Pancreas (tissue), 10 donors: Measurements from ENCODE around the gene BMX. TPM values are rescaled to one million over a fixed set of nuclear protein-coding genes. Genes with fewer than 3 reads are reported as not detected.
A peak's percentile ranks its signal among the peaks of the same experiment; 100 is the strongest.

Source experiments
- ATAC-seq, 4 donors: fragments of 200-7000 bp; cut with Tn5 transposase; one replicate each; pipeline versions ENCODE4 v1.8.0 to v1.9.1; 2020; ENCODE audit warnings: mild to moderate bottlenecking in 4 of 4, moderate library complexity in 4 of 4
- DNase-seq, 6 donors: peaks; one replicate each; pipeline ENCODE4 v3.0.0-alpha.2; 2020
- FAIRE-seq: peaks from 2 replicates; lab custom pipeline; 2012; peaks lifted over from hg19 to GRCh38; lab: Jason Lieb, UNC
- H3K27ac ChIP-seq, 4 donors: fragments of 200-600 bp; sonication (generic); 1 replicate in 3 of 4; 2 replicates in 1 of 4; pipeline versions ENCODE4 v1.5.0 to v1.8.0; 2020
- H3K27me3 ChIP-seq, 4 donors: fragments of 200-600 bp; one replicate each; pipeline ENCODE4 v1.8.0; 2021
- H3K36me3 ChIP-seq, 3 donors: fragments of 200-600 bp; sonication (generic) in 1 of 3; one replicate each; pipeline versions ENCODE4 v1.5.0 to v1.8.0; 2020 to 2021
- H3K4me1 ChIP-seq, 3 donors: fragments of 200-600 bp; one replicate each; pipeline ENCODE4 v1.8.0; 2021
- H3K4me3 ChIP-seq, 4 donors: fragments of 200-600 bp; sonication (generic) in 2 of 4; one replicate each; pipeline versions ENCODE4 v1.5.0 to v1.8.0; 2020 to 2021
- H3K9me3 ChIP-seq, 4 donors: fragments of 200-600 bp; one replicate each; pipeline ENCODE4 v1.8.0; 2021
- WGBS, 2 donors: extraction: QIAGEN DNeasy Blood & Tissue Kit; methylation state at CpG; one replicate each; pipeline ENCODE4 v1.1.7; 2013; 5-methylcytosine and 5-hydroxymethylcytosine counted together
- intact Hi-C, 3 donors: fragments of 100-400 bp; cut with DNase I; formaldehyde crosslinking; loops; one replicate each; pipeline versions ENCODE4 v1.11.1 to v1.14.2; 2022
- polyA plus RNA-seq, 2 donors: library from polyadenylated mRNA; stranded (reverse); fragments of 200-250 nt; gene quantifications; one replicate each; pipeline ENCODE4 v1.2.3, GENCODE V29; 2013
- total RNA-seq, 6 donors: library from RNA; stranded (reverse); fragmentation: NEBNext Ultra II Directional in 4 of 6; extraction: Animal tissue kit (Norgen Biotek cat#: 25700) in 4 of 6; gene quantifications; one replicate each; pipeline versions ENCODE4 v1.2.1 to v1.2.4, GENCODE V29; 2021 to 2023
- TF ChIP-seq, protein P1 (sequence below), 4 donors: fragments of 200-600 bp; sonication (generic) in 3 of 4; IDR thresholded peaks; one replicate each; pipeline versions ENCODE4 v1.5.0 to v1.8.0; 2021; ENCODE audit warnings: antibody characterized with exemption in 4 of 4
- donor health status: healthy with polysubstance abuse.
- donor health status: DM: no; HTN: no; CAD: no; lungs with moderate emphysema.
- donor health status: DM: no; HTN: no; CAD: no.
- donor health status: control.
- donor health status: control.
- donor health status: Bipolar disorder and iron deficiency.
- donor health status: DM: yes; HTN: yes; CAD: no.
- donor health status: DM: no; HTN: no; CAD: no.
- donor health status: DM: no; HTN: no; CAD: no.
- donor health status: DM: yes; HTN: yes; CAD: no.

Gene BMX
- total and polyA plus RNA-seq, 8 donors: 0.27 to 3.2 (median 0.48) TPM

DNA sequence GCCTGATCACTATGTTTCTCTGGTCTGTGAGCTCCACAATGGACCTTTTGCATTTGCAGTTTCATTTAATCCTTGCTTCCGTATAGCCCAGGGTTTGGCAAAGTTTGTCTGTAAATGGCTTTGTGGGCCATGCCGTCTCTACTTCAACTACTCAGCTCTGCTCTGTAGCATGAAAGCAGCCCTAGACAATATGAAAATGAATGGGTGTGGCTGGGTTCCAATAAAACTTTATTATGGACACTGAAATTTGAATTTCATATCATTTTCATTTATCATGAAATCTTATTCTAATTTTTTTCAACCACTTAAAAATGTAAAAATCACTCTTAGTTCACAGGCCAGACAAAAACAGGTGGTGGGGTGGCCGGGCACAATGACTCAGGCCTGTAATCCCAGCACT is 58.6 kb downstream of the BMX start:
- no peaks in the 10 kb centered on the region for H3K4me1 ChIP-seq
- H3K36me3 ChIP-seq: no peaks in the 10 kb centered on the region
- FAIRE-seq (no peak), ATAC-seq (no peak), DNase-seq (no peak)
- intact Hi-C loops: no loop called here
- no peak overlapping the region for H3K4me3 ChIP-seq
- WGBS, 2 donors: 78 to 85% methylated on average over 3 of the region's 3 CpGs
- TF ChIP-seq, protein P1, sequence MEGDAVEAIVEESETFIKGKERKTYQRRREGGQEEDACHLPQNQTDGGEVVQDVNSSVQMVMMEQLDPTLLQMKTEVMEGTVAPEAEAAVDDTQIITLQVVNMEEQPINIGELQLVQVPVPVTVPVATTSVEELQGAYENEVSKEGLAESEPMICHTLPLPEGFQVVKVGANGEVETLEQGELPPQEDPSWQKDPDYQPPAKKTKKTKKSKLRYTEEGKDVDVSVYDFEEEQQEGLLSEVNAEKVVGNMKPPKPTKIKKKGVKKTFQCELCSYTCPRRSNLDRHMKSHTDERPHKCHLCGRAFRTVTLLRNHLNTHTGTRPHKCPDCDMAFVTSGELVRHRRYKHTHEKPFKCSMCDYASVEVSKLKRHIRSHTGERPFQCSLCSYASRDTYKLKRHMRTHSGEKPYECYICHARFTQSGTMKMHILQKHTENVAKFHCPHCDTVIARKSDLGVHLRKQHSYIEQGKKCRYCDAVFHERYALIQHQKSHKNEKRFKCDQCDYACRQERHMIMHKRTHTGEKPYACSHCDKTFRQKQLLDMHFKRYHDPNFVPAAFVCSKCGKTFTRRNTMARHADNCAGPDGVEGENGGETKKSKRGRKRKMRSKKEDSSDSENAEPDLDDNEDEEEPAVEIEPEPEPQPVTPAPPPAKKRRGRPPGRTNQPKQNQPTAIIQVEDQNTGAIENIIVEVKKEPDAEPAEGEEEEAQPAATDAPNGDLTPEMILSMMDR (IDR thresholded peaks at IDR 0.05): no peak
- peaks cover 0 to 6% (median 1%) of the 10 kb centered on the region in 4 donors for H3K27me3 ChIP-seq
- no peaks in the 10 kb centered on the region for H3K9me3 ChIP-seq
- no peak overlapping the region for H3K27ac ChIP-seq

DNA sequence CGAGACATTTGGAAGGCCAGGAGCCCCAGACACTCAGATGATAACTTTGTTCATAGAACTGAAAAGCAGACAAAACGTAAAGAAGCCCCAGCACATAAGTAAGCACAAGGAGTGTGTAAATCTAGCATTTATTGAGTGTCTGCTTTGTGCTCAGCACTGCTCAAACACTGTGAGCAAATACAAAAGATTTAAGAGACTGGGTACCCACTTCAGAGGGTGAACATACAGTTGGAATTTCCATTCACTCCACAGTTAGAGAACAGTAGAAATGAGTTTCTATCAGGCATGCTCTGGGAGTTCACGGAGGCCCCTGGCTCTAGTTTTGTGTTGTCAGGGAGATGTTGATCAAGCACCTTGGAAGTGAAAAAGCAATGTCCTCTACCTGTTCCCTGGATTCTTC is 60.3 kb downstream of the BMX start:
- FAIRE-seq (no peak), ATAC-seq (no peak), DNase-seq (no peak)
- Histone ChIP-seq H3K36me3 (no peaks in the 10 kb centered on the region), H3K9me3 (no peaks in the 10 kb centered on the region), H3K27ac (no peak overlapping the region), H3K4me1 (no peaks in the 10 kb centered on the region), H3K4me3 (no peak overlapping the region), H3K27me3 (peaks cover 0 to 6% (median 3%) of the 10 kb centered on the region in 4 donors)
- WGBS, 2 donors: 73 to 80% methylated on average over 3 of the region's 3 CpGs
- TF ChIP-seq, protein P1 (IDR thresholded peaks at IDR 0.05): no peak
- intact Hi-C loops: no loop called here

DNA sequence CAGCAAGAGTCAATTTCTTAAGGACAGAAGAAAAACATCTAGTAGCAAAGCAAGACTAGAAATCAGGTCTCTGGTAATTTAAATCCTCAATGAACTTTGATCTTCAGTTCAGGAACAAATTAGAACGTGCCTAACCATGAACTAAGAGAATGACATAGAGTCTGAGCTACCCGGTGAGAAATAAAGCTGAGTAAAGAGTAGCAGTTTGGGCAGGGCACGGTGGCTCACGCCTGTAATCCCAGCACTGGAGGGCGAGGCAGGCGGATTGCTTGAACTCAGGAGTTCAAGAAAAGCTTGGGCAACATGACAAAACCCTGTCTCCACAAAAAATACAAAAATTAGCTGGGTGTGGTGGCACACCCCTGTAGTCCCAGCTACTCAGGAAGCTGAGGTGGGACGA is 62.4 kb downstream of the BMX start:
- WGBS, 2 donors: 49 to 63% methylated on average over 7 of the region's 7 CpGs
- no peak for DNase-seq
- Histone ChIP-seq H3K9me3 (no peaks in the 10 kb centered on the region), H3K36me3 (no peaks in the 10 kb centered on the region), H3K27ac (no peak overlapping the region), H3K4me1 (peaks cover 0 to 2% (median 0%) of the 10 kb centered on the region in 3 donors), H3K27me3 (peaks cover 0 to 6% (median 4%) of the 10 kb centered on the region in 4 donors), H3K4me3 (no peak overlapping the region)
- TF ChIP-seq, protein P1 (IDR thresholded peaks at IDR 0.05): no peak
- no peak for FAIRE-seq
- no peak for ATAC-seq
- intact Hi-C loops: no loop called here

DNA sequence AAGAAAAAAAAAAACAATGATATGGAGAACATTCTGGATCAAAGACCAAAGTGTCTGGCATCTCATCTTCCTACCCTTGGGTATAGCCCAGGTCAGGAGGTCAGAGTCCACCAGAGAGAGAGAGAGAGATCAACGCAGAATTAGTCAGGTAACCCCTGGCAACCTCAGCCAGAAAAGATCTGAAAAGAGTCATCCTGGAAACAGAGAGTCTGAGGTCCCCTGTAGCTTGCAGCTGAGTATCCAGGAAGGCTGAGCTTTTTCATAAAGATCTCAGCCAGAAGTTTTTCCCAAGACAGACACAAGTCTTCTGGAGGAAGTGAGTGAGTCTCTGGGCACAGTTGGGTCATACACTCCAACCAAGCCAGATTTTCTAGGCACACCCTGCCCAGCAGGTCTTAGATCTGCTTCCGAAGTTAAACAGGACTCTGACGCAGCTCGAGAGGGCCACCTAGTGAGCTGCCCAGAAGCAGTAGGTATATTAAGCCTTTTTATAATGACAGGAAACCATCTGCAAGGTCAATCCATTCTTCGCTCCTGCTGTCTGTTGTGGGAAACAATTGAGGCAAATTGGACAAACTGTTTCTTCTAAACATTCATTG is 64.5 kb downstream of the BMX start:
- peaks cover 0 to 5% (median 1%) of the 10 kb centered on the region in 4 donors for H3K27me3 ChIP-seq
- ATAC-seq (peak; percentile 89 to 99 (median 96)), DNase-seq (peak; percentile 22 to 63 (median 44)), FAIRE-seq (peak; percentile 59)
- TF ChIP-seq, protein P1 (IDR thresholded peaks at IDR 0.05): peak in 3 of 4 donors; percentile 8 to 30 (median 22)
- no peak overlapping the region for H3K4me3 ChIP-seq
- intact Hi-C loops: no loop called here
- H3K27ac ChIP-seq: no peak overlapping the region
- no peaks in the 10 kb centered on the region for H3K36me3 ChIP-seq
- no peaks in the 10 kb centered on the region for H3K9me3 ChIP-seq
- WGBS, 2 donors: 3 to 7% methylated on average over 5 of the region's 5 CpGs
- peaks cover 0 to 4% (median 0%) of the 10 kb centered on the region in 3 donors for H3K4me1 ChIP-seq

DNA sequence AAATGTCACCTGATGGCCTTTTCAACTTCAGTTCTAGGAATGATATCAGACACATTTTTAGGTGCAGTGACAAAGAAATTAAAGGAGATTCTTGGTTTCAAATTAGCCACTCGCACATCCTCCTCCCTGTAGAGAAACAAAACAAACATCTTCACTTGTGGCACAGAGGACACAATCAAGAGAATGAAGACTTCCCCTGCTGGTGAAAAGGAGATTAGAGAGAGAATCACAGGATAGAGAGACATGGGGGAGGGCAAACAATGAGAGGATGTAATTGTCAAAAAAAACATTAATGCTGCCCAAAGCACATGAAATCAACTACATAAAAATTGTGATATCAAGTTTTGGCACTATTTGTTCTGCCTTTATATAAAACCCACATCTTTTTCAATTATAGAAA is 65.6 kb downstream of the BMX start:
- no peak overlapping the region for H3K4me3 ChIP-seq
- 64 to 83% methylated on average over 1 of the region's 1 CpG for WGBS, 2 donors
- no peak overlapping the region for H3K27ac ChIP-seq
- intact Hi-C loops: no loop called here
- DNase-seq (no peak), ATAC-seq (no peak), FAIRE-seq (no peak)
- no peaks in the 10 kb centered on the region for H3K9me3 ChIP-seq
- H3K4me1 ChIP-seq: peaks cover 0 to 4% (median 0%) of the 10 kb centered on the region in 3 donors
- no peaks in the 10 kb centered on the region for H3K36me3 ChIP-seq
- TF ChIP-seq, protein P1 (IDR thresholded peaks at IDR 0.05): no peak
- H3K27me3 ChIP-seq: peaks cover 0 to 5% (median 0%) of the 10 kb centered on the region in 4 donors
